ENCODE results near the gene METTL25.

Gene METTL25

GRCh38 chr12:82461393-82461792 lies 103.1 kb downstream of the METTL25 start:
- DNase-seq (ENCODE audit: insufficient read length, low spot score) (no peak), FAIRE-seq (no peak)

GRCh38 chr12:82461836-82462235 lies 103.5 kb downstream of the METTL25 start:
- FAIRE-seq: no peak
- no peak for DNase-seq (ENCODE audit: insufficient read length, low spot score)

GRCh38 chr12:82468563-82468962 lies 110.2 kb downstream of the METTL25 start:
- FAIRE-seq: no peak
- DNase-seq (ENCODE audit: insufficient read length, low spot score): no peak

- no peak for FAIRE-seq
- DNase-seq (ENCODE audit: insufficient read length, low spot score): no peak
These were observed 112.7 kb downstream of the METTL25 start for GRCh38 chr12:82470906-82471512.

GRCh38 chr12:82473111-82473754 lies 114.9 kb downstream of the METTL25 start:
- FAIRE-seq (no peak), DNase-seq (ENCODE audit: insufficient read length, low spot score) (no peak)

GRCh38 chr12:82474181-82474797 lies 116.0 kb downstream of the METTL25 start:
- no peak for DNase-seq (ENCODE audit: insufficient read length, low spot score)
- FAIRE-seq: no peak

GRCh38 chr12:82474798-82475184 lies 116.5 kb downstream of the METTL25 start:
- no peak for FAIRE-seq

GRCh38 chr12:82475211-82475610 lies 116.9 kb downstream of the METTL25 start:
- FAIRE-seq: no peak

More at GRCh38 chr12:82474798-82475184, 116.5 kb downstream of the METTL25 start:
- no peak for DNase-seq (ENCODE audit: insufficient read length, low spot score)

GRCh38 chr12:82476511-82476910 lies 118.2 kb downstream of the METTL25 start:
- FAIRE-seq: no peak
- no peak for DNase-seq (ENCODE audit: insufficient read length, low spot score)

More at GRCh38 chr12:82475211-82475610, 116.9 kb downstream of the METTL25 start:
- no peak for DNase-seq (ENCODE audit: insufficient read length, low spot score)

- FAIRE-seq (no peak), DNase-seq (ENCODE audit: insufficient read length, low spot score) (no peak)
These were observed 121.2 kb downstream of the METTL25 start for GRCh38 chr12:82479511-82479910.

- DNase-seq (ENCODE audit: insufficient read length, low spot score) (no peak), FAIRE-seq (no peak)
These were observed 122.3 kb downstream of the METTL25 start for GRCh38 chr12:82480606-82481005.

GRCh38 chr12:82481954-82482353 lies 123.6 kb downstream of the METTL25 start:
- no peak for DNase-seq (ENCODE audit: insufficient read length, low spot score)
- FAIRE-seq: no peak

- no peak for DNase-seq (ENCODE audit: insufficient read length, low spot score)
- no peak for FAIRE-seq
These were observed 128.4 kb downstream of the METTL25 start for GRCh38 chr12:82486524-82487235.

- FAIRE-seq: no peak
- no peak for DNase-seq (ENCODE audit: insufficient read length, low spot score)
These were observed 146.1 kb downstream of the METTL25 start for GRCh38 chr12:82504409-82504808.

GRCh38 chr12:82505150-82505549 lies 146.8 kb downstream of the METTL25 start:
- DNase-seq (ENCODE audit: insufficient read length, low spot score) (no peak), FAIRE-seq (no peak)

- DNase-seq (ENCODE audit: insufficient read length, low spot score): no peak
- no peak for FAIRE-seq
These were observed 149.4 kb downstream of the METTL25 start for GRCh38 chr12:82507686-82508085.

GRCh38 chr12:82510386-82510785 lies 152.1 kb downstream of the METTL25 start:
- DNase-seq (ENCODE audit: insufficient read length, low spot score) (no peak), FAIRE-seq (no peak)

- no peak for DNase-seq (ENCODE audit: insufficient read length, low spot score)
- no peak for FAIRE-seq
These were observed 156.6 kb downstream of the METTL25 start for GRCh38 chr12:82514880-82515279.

GRCh38 chr12:82515652-82516051 lies 157.3 kb downstream of the METTL25 start:
- FAIRE-seq (no peak), DNase-seq (ENCODE audit: insufficient read length, low spot score) (no peak)

- DNase-seq (ENCODE audit: insufficient read length, low spot score): no peak
These were observed 158.7 kb downstream of the METTL25 start for GRCh38 chr12:82517027-82517426.

GRCh38 chr12:82517808-82518207 lies 159.5 kb downstream of the METTL25 start:
- DNase-seq (ENCODE audit: insufficient read length, low spot score): no peak
- no peak for FAIRE-seq

More at GRCh38 chr12:82517027-82517426, 158.7 kb downstream of the METTL25 start:
- FAIRE-seq: no peak
